Transverse colon (tissue), 4 donors: ENCODE results near the gene STXBP4.

ENCODE experiments used
- POLR2A ChIP-seq: fragments of 450-650 bp; IDR thresholded peaks from one replicate; pipeline ENCODE4 v1.6.1; 2016; ENCODE audit warnings: antibody characterized with exemption, mild to moderate bottlenecking, moderate library complexity
- POLR2AphosphoS5 ChIP-seq, 3 donors: sonication (generic); formaldehyde crosslinking; IDR thresholded peaks; one replicate each; pipeline ENCODE4 v1.6.1; 2016; ENCODE audit warnings: antibody characterized with exemption in 3 of 3
- TF ChIP-seq, protein P1 (sequence below), 5 experiments: fragments of 200-600 bp in 3 of 5; fragments of 450-650 bp in 2 of 5; sonication (generic) in 3 of 5; IDR thresholded peaks; 1 replicate in 2 of 5; 2 replicates in 3 of 5; pipeline ENCODE4 v1.5.1; 2016 to 2017; ENCODE audit warnings: antibody characterized with exemption in 5 of 5, inconsistent platforms in 3 of 5, mild to moderate bottlenecking in 2 of 5, moderate library complexity in 1 of 5

DNA sequence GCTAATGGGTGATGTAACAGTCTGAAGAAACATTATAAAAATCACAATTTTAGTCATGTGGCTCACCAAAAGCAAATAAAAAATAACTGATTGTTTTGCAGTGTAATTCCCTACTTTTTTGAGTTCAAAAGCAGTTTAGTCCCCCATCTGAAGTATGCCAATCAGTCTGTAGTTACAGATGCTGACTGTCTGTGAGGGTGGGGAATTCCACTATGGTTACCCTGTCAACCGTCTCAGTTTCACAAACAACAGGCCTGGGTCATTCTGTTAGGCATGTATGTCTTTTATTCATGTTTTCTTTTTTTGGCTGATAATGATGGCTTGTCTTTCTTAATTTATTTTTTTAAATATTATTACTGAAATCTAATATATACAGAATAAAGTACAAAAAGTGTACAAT lies 69.3 kb downstream of the STXBP4 start:
- TF ChIP-seq, protein P1, sequence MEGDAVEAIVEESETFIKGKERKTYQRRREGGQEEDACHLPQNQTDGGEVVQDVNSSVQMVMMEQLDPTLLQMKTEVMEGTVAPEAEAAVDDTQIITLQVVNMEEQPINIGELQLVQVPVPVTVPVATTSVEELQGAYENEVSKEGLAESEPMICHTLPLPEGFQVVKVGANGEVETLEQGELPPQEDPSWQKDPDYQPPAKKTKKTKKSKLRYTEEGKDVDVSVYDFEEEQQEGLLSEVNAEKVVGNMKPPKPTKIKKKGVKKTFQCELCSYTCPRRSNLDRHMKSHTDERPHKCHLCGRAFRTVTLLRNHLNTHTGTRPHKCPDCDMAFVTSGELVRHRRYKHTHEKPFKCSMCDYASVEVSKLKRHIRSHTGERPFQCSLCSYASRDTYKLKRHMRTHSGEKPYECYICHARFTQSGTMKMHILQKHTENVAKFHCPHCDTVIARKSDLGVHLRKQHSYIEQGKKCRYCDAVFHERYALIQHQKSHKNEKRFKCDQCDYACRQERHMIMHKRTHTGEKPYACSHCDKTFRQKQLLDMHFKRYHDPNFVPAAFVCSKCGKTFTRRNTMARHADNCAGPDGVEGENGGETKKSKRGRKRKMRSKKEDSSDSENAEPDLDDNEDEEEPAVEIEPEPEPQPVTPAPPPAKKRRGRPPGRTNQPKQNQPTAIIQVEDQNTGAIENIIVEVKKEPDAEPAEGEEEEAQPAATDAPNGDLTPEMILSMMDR (IDR thresholded peaks at IDR 0.05) = no peak
- TF ChIP-seq POLR2AphosphoS5 (IDR thresholded peaks at IDR 0.05) (no peak), POLR2A (no peak)
